ENCODE results near the gene UBXN6.

Gene UBXN6

GRCh38 chr19:4493104-4493928 is 35.7 kb upstream of the UBXN6 start:
- no peaks in the 10 kb centered on the region for H3K27me3 ChIP-seq (replicated peaks in 2 of 5; ENCODE audit: control insufficient read depth in 4 of 5, insufficient read depth in 5 of 5, low read length in 4 of 5)
- peaks cover 7 to 83% (median 46%) of the 10 kb centered on the region in 4 experiments for H3K36me3 ChIP-seq (ENCODE audit: control insufficient read depth in 4 of 4, insufficient read depth in 4 of 4, low read length in 3 of 4)
- 98% methylated on average over 29 of the region's 41 CpGs for WGBS (ENCODE audit: insufficient coverage)
- ChIA-PET CTCF (no interaction called here), POLR2A (no interaction called here)
- no peak overlapping the region for H3K27ac ChIP-seq (ENCODE audit: insufficient read depth in 1 of 2, low read depth in 1 of 2, low read length in 2 of 2, poor library complexity in 1 of 2, severe bottlenecking in 2 of 2)
- no peak overlapping the region for H3K4me3 ChIP-seq (ENCODE audit: control insufficient read depth in 1 of 7, extremely low read depth in 1 of 7, insufficient read depth in 4 of 7, low read depth in 2 of 7, low read length in 6 of 7)
- no peaks in the 10 kb centered on the region for H3K4me1 ChIP-seq (ENCODE audit: control extremely low read depth in 1 of 4, control insufficient read depth in 4 of 4, insufficient read depth in 4 of 4, low read length in 3 of 4)
- peak in 1 of 3 donors; percentile 18 for DNase-seq
- H3K9me3 ChIP-seq (ENCODE audit: control extremely low read depth in 1 of 5, control insufficient read depth in 4 of 5, insufficient read depth in 2 of 5, low read depth in 1 of 5, low read length in 4 of 5): no peaks in the 10 kb centered on the region

DNA sequence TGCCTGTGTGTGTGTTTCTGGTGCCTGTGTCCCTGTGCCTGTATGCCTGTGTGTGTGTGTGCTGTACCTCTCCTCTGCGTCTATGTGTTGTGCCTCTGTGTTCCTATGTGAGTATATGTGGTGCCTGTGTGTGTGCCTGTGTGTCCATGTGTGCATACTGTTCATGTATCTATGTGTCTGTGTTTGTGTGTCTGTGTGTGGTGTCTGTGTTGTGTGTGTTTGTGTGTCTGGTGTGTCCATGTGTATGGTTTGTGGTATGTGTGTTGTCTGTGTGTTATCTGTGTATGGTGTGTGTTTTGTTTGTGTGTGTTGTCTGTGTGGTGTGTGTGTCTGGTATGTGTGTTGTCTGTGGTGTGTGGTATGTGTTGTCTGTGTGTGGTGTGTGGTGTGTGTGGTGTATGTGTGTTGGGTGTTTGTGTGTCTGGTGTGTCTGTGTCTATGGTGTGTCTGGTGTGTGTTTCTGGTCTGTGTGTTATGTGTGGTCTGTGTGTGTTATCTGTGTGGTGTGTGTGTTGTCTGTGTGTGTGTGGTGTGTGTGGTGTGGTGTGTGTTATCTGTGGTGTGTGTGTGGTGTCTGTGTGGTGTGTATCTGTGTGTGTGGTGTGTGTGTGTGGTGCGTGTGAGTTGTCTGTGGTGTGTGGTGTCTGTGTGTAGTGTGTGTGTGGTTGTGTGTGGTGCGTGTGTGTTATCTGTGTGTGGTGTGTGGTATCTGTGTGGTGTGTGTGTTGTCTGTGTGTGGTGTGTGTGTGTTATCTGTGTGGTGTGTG is 34.9 kb upstream of the UBXN6 start:
- H3K36me3 ChIP-seq (ENCODE audit: control insufficient read depth in 4 of 4, insufficient read depth in 4 of 4, low read length in 3 of 4): peaks cover 7 to 77% (median 43%) of the 10 kb centered on the region in 4 experiments
- H3K4me1 ChIP-seq (ENCODE audit: control extremely low read depth in 1 of 4, control insufficient read depth in 4 of 4, insufficient read depth in 4 of 4, low read length in 3 of 4): no peaks in the 10 kb centered on the region
- ChIA-PET CTCF (no interaction called here), POLR2A (no interaction called here)
- WGBS (ENCODE audit: insufficient coverage): 100% methylated on average over 3 of the region's 3 CpGs
- H3K9me3 ChIP-seq (ENCODE audit: control extremely low read depth in 1 of 5, control insufficient read depth in 4 of 5, insufficient read depth in 2 of 5, low read depth in 1 of 5, low read length in 4 of 5): no peaks in the 10 kb centered on the region
- H3K27ac ChIP-seq (ENCODE audit: insufficient read depth in 1 of 2, low read depth in 1 of 2, low read length in 2 of 2, poor library complexity in 1 of 2, severe bottlenecking in 2 of 2): no peak overlapping the region
- H3K4me3 ChIP-seq (ENCODE audit: control insufficient read depth in 1 of 7, extremely low read depth in 1 of 7, insufficient read depth in 4 of 7, low read depth in 2 of 7, low read length in 6 of 7): no peak overlapping the region
- H3K27me3 ChIP-seq (replicated peaks in 2 of 5; ENCODE audit: control insufficient read depth in 4 of 5, insufficient read depth in 5 of 5, low read length in 4 of 5): no peaks in the 10 kb centered on the region
- no peak for DNase-seq

- no peak for DNase-seq
- 99% methylated on average over 21 of the region's 21 CpGs for WGBS (ENCODE audit: insufficient coverage)
- no peaks in the 10 kb centered on the region for H3K27me3 ChIP-seq (replicated peaks in 2 of 5; ENCODE audit: control insufficient read depth in 4 of 5, insufficient read depth in 5 of 5, low read length in 4 of 5)
- ChIA-PET CTCF (no interaction called here), POLR2A (no interaction called here)
- no peak overlapping the region for H3K27ac ChIP-seq (ENCODE audit: insufficient read depth in 1 of 2, low read depth in 1 of 2, low read length in 2 of 2, poor library complexity in 1 of 2, severe bottlenecking in 2 of 2)
- H3K4me3 ChIP-seq (ENCODE audit: control insufficient read depth in 1 of 7, extremely low read depth in 1 of 7, insufficient read depth in 4 of 7, low read depth in 2 of 7, low read length in 6 of 7): no peak overlapping the region
- no peaks in the 10 kb centered on the region for H3K9me3 ChIP-seq (ENCODE audit: control extremely low read depth in 1 of 5, control insufficient read depth in 4 of 5, insufficient read depth in 2 of 5, low read depth in 1 of 5, low read length in 4 of 5)
- no peaks in the 10 kb centered on the region for H3K4me1 ChIP-seq (ENCODE audit: control extremely low read depth in 1 of 4, control insufficient read depth in 4 of 4, insufficient read depth in 4 of 4, low read length in 3 of 4)
- peaks cover 7 to 73% (median 42%) of the 10 kb centered on the region in 4 experiments for H3K36me3 ChIP-seq (ENCODE audit: control insufficient read depth in 4 of 4, insufficient read depth in 4 of 4, low read length in 3 of 4)
Measured at GRCh38 chr19:4491446-4491845, 33.9 kb upstream of the UBXN6 start.

- ChIA-PET CTCF (no interaction called here), POLR2A (no interaction called here)
- Histone ChIP-seq H3K9me3 (ENCODE audit: control extremely low read depth in 1 of 5, control insufficient read depth in 4 of 5, insufficient read depth in 2 of 5, low read depth in 1 of 5, low read length in 4 of 5) (no peaks in the 10 kb centered on the region), H3K27me3 (replicated peaks in 2 of 5; ENCODE audit: control insufficient read depth in 4 of 5, insufficient read depth in 5 of 5, low read length in 4 of 5) (no peaks in the 10 kb centered on the region), H3K4me1 (ENCODE audit: control extremely low read depth in 1 of 4, control insufficient read depth in 4 of 4, insufficient read depth in 4 of 4, low read length in 3 of 4) (no peaks in the 10 kb centered on the region), H3K27ac (ENCODE audit: insufficient read depth in 1 of 2, low read depth in 1 of 2, low read length in 2 of 2, poor library complexity in 1 of 2, severe bottlenecking in 2 of 2) (no peak overlapping the region), H3K4me3 (ENCODE audit: control insufficient read depth in 1 of 7, extremely low read depth in 1 of 7, insufficient read depth in 4 of 7, low read depth in 2 of 7, low read length in 6 of 7) (no peak overlapping the region), H3K36me3 (ENCODE audit: control insufficient read depth in 4 of 4, insufficient read depth in 4 of 4, low read length in 3 of 4) (peaks cover 9 to 54% (median 28%) of the 10 kb centered on the region in 4 experiments)
- no peak for DNase-seq
- WGBS (ENCODE audit: insufficient coverage): 93% methylated on average over 21 of the region's 29 CpGs
Measured at GRCh38 chr19:4488496-4488895, 30.9 kb upstream of the UBXN6 start.

- H3K4me1 ChIP-seq (ENCODE audit: control extremely low read depth in 1 of 4, control insufficient read depth in 4 of 4, insufficient read depth in 4 of 4, low read length in 3 of 4): no peaks in the 10 kb centered on the region
- H3K36me3 ChIP-seq (ENCODE audit: control insufficient read depth in 4 of 4, insufficient read depth in 4 of 4, low read length in 3 of 4): peaks cover 6 to 54% (median 32%) of the 10 kb centered on the region in 4 experiments
- no peaks in the 10 kb centered on the region for H3K9me3 ChIP-seq (ENCODE audit: control extremely low read depth in 1 of 5, control insufficient read depth in 4 of 5, insufficient read depth in 2 of 5, low read depth in 1 of 5, low read length in 4 of 5)
- no peak overlapping the region for H3K4me3 ChIP-seq (ENCODE audit: control insufficient read depth in 1 of 7, extremely low read depth in 1 of 7, insufficient read depth in 4 of 7, low read depth in 2 of 7, low read length in 6 of 7)
- no peaks in the 10 kb centered on the region for H3K27me3 ChIP-seq (replicated peaks in 2 of 5; ENCODE audit: control insufficient read depth in 4 of 5, insufficient read depth in 5 of 5, low read length in 4 of 5)
- WGBS (ENCODE audit: insufficient coverage): 97% methylated on average over 9 of the region's 11 CpGs
- CTCF ChIA-PET: no interaction called here
- POLR2A ChIA-PET: interaction anchor here (0.6 kb wide), 1 partner anchor 287 kb away, joined by 4 read pairs; no protein-coding TSS in a partner anchor
- DNase-seq: no peak
- no peak overlapping the region for H3K27ac ChIP-seq (ENCODE audit: insufficient read depth in 1 of 2, low read depth in 1 of 2, low read length in 2 of 2, poor library complexity in 1 of 2, severe bottlenecking in 2 of 2)
Measured at GRCh38 chr19:4487572-4487971, 30.0 kb upstream of the UBXN6 start.

DNA sequence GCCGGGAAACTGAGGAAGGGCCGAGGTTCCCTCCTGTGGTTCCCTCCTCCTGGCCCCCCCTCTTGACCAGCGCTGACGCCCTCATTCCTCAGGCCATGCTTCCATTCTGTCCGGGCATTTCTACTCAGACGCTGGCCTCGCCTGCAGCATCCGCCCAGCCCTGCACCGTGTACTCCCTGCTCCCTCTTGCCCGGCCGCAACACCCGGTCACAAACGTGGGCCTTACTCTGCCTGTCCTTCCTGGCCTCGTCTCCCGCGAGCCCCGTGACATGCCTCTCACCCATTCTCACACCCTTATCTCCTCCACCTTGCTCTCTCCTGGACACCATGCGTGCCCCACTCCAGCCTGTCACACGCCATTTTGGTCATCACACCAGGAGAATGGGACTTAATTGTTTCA is 25.8 kb upstream of the UBXN6 start:
- no peaks in the 10 kb centered on the region for H3K4me1 ChIP-seq (ENCODE audit: control extremely low read depth in 1 of 4, control insufficient read depth in 4 of 4, insufficient read depth in 4 of 4, low read length in 3 of 4)
- no peaks in the 10 kb centered on the region for H3K27me3 ChIP-seq (replicated peaks in 2 of 5; ENCODE audit: control insufficient read depth in 4 of 5, insufficient read depth in 5 of 5, low read length in 4 of 5)
- peaks cover 6 to 34% (median 21%) of the 10 kb centered on the region in 4 experiments for H3K36me3 ChIP-seq (ENCODE audit: control insufficient read depth in 4 of 4, insufficient read depth in 4 of 4, low read length in 3 of 4)
- no peak overlapping the region for H3K27ac ChIP-seq (ENCODE audit: insufficient read depth in 1 of 2, low read depth in 1 of 2, low read length in 2 of 2, poor library complexity in 1 of 2, severe bottlenecking in 2 of 2)
- no peak for DNase-seq
- POLR2A ChIA-PET: no interaction called here
- CTCF ChIA-PET: interaction anchor here (0.6 to 0.7 kb wide), 2 partner anchors 50 to 62 kb away, joined by 3 to 5 read pairs; no protein-coding TSS in a partner anchor
- 95% methylated on average over 14 of the region's 19 CpGs for WGBS (ENCODE audit: insufficient coverage)
- H3K4me3 ChIP-seq (ENCODE audit: control insufficient read depth in 1 of 7, extremely low read depth in 1 of 7, insufficient read depth in 4 of 7, low read depth in 2 of 7, low read length in 6 of 7): no peak overlapping the region
- no peaks in the 10 kb centered on the region for H3K9me3 ChIP-seq (ENCODE audit: control extremely low read depth in 1 of 5, control insufficient read depth in 4 of 5, insufficient read depth in 2 of 5, low read depth in 1 of 5, low read length in 4 of 5)
